CD4-positive, alpha-beta T cell (primary cell): ENCODE data around the gene SELENOF. TPM values are rescaled to one million over a fixed set of nuclear protein-coding genes. Genes with fewer than 3 reads are reported as not detected.
A peak's percentile ranks its signal among the peaks of the same experiment; 100 is the strongest.

Source experiments
- ATAC-seq: fragments of 200-7000 bp; cut with Tn5 transposase; one replicate; pipeline ENCODE4 v1.10.0; 2022; ENCODE audit warnings: mild to moderate bottlenecking; ENCODE audit not compliant: poor library complexity
- CTCF ChIA-PET: fragments of 350-600 bp; sonication (Branson Sonifier 250); formaldehyde crosslinking; loops from one replicate; lab custom pipeline; 2021; ENCODE audit warnings: antibody characterized with exemption, inconsistent platforms; lab: Charles Lee
- POLR2A ChIA-PET: fragments of 350-600 bp; sonication (Branson Sonifier 250); formaldehyde crosslinking; loops from one replicate; lab custom pipeline; 2021; ENCODE audit warnings: antibody characterized with exemption, inconsistent platforms; lab: Charles Lee
- DNase-seq, 14 experiments: peaks; one replicate each; pipeline ENCODE4 v3.0.0-alpha.2; 2013 to 2020; ENCODE audit warnings: mixed read lengths in 2 of 14
- H3K27ac ChIP-seq, 2 donors: one replicate each; pipeline versions ENCODE4 v1.5.1 to v1.7.0; 2013; ENCODE audit warnings: low read length in 2 of 2, low read depth in 1 of 2, mild to moderate bottlenecking in 1 of 2
- H3K27me3 ChIP-seq, 2 experiments: 1 replicate in 1 of 2; 2 replicates in 1 of 2; pipeline versions ENCODE4 v1.6.1 to v1.7.0; 2013; ENCODE audit warnings: low read length in 2 of 2, control low read depth in 1 of 2, mild to moderate bottlenecking in 1 of 2, moderate library complexity in 1 of 2; ENCODE audit not compliant: insufficient read depth in 2 of 2, control insufficient read depth in 1 of 2
- H3K36me3 ChIP-seq: one replicate; pipeline ENCODE4 v1.6.1; 2013; ENCODE audit warnings: low read length, control low read depth; ENCODE audit not compliant: insufficient read depth
- H3K4me1 ChIP-seq: one replicate; pipeline ENCODE4 v1.6.1; 2013; ENCODE audit warnings: low read length, control low read depth; ENCODE audit not compliant: insufficient read depth
- H3K4me3 ChIP-seq: one replicate; pipeline ENCODE4 v1.5.1; 2013; ENCODE audit warnings: mild to moderate bottlenecking, low read length, moderate library complexity
- H3K9me3 ChIP-seq, 2 experiments: 1 replicate in 1 of 2; 2 replicates in 1 of 2; pipeline versions ENCODE4 v1.6.1 to v1.7.0; 2013; ENCODE audit warnings: low read length in 2 of 2, mild to moderate bottlenecking in 2 of 2, control low read depth in 1 of 2, moderate library complexity in 1 of 2; ENCODE audit not compliant: control insufficient read depth in 1 of 2, insufficient read depth in 1 of 2
- H3K27ac Mint-ChIP-seq: one replicate; pipeline ENCODE4 v1.8.0; 2020; ENCODE audit warnings: mixed read lengths
- H3K27me3 Mint-ChIP-seq: one replicate; pipeline ENCODE4 v1.8.0; 2021; ENCODE audit warnings: mixed read lengths
- H3K36me3 Mint-ChIP-seq: one replicate; pipeline ENCODE4 v1.8.0; 2021; ENCODE audit warnings: low read depth, mixed read lengths
- H3K4me1 Mint-ChIP-seq: one replicate; pipeline ENCODE4 v1.8.0; 2021; ENCODE audit warnings: low read depth, mixed read lengths
- H3K4me3 Mint-ChIP-seq: one replicate; pipeline ENCODE4 v1.8.0; 2020; ENCODE audit warnings: mild to moderate bottlenecking, mixed read lengths
- H3K9me3 Mint-ChIP-seq: one replicate; pipeline ENCODE4 v1.8.0; 2020; ENCODE audit warnings: mixed read lengths
- CTCF ChIP-seq: fragments of 200-600 bp; IDR thresholded peaks from one replicate; pipeline ENCODE4 v1.8.0; 2022; ENCODE audit warnings: antibody characterized with exemption, mild to moderate bottlenecking
- intact Hi-C, 2 experiments: fragments of 100-400 bp; cut with DNase I in 1 of 2; cut with micrococcal nuclease in 1 of 2; formaldehyde crosslinking; loops; one replicate each; pipeline versions ENCODE4 v1.15.1 to v1.9.0; 2023 to 2025; cut with DNase I, micrococcal nuclease
- total RNA-seq, 174 experiments: library from RNA in 2 of 174; stranded (reverse) in 2 of 174; gene quantifications; one replicate each; pipeline ENCODE4 v1.2.3 and lab custom pipeline; 2021 to 2026

The SELENOF gene
- total RNA-seq, 2 experiments from 2014 or later = 74.1 to 74.9 TPM

GRCh38 chr1:86933562-86934377 lies 19.8 kb upstream of the SELENOF start:
- Mint-ChIP-seq H3K36me3 (no peaks in the 10 kb centered on the region), H3K27me3 (no peaks in the 10 kb centered on the region), H3K27ac (peak overlapping the region; percentile 2), H3K9me3 (no peaks in the 10 kb centered on the region), H3K4me3 (no peak overlapping the region), H3K4me1 (peaks cover 42% of the 10 kb centered on the region)
- Histone ChIP-seq H3K36me3 (no peaks in the 10 kb centered on the region), H3K4me3 (no peak overlapping the region), H3K9me3 (no peaks in the 10 kb centered on the region), H3K27me3 (no peaks in the 10 kb centered on the region), H3K4me1 (no peaks in the 10 kb centered on the region), H3K27ac (no peak overlapping the region)
- CTCF ChIA-PET = interaction anchor here (0.6 to 1.2 kb wide), 4 partner anchors 17 to 152 kb away, joined by 3 to 4 read pairs (median 3); no protein-coding TSS in a partner anchor
- POLR2A ChIA-PET = interaction anchor here (1.2 to 1.3 kb wide), 2 partner anchors 18 to 20 kb away, joined by 3 to 5 read pairs; partner anchors contain the start of genes HS2ST1 and SELENOF
- DNase-seq = peak in 2 of 14 experiments; percentile 15 to 29
- peak; percentile 70 for ATAC-seq
- intact Hi-C loops = no loop called here
- TF ChIP-seq CTCF = no peak

GRCh38 chr1:86933051-86933450 lies 19.1 kb upstream of the SELENOF start:
- CTCF ChIA-PET = no interaction called here
- DNase-seq = no peak
- H3K36me3 Mint-ChIP-seq = no peaks in the 10 kb centered on the region
- Histone ChIP-seq H3K27ac (no peak overlapping the region), H3K4me3 (no peak overlapping the region), H3K36me3 (no peaks in the 10 kb centered on the region), H3K9me3 (no peaks in the 10 kb centered on the region), H3K4me1 (no peaks in the 10 kb centered on the region), H3K27me3 (no peaks in the 10 kb centered on the region)
- H3K9me3 Mint-ChIP-seq = no peaks in the 10 kb centered on the region
- no peaks in the 10 kb centered on the region for H3K27me3 Mint-ChIP-seq
- peaks cover 40% of the 10 kb centered on the region for H3K4me1 Mint-ChIP-seq
- POLR2A ChIA-PET = interaction anchor here (1.2 to 1.3 kb wide), 2 partner anchors 17 to 19 kb away, joined by 3 to 5 read pairs; partner anchors contain the start of genes HS2ST1 and SELENOF
- no peak for TF ChIP-seq CTCF
- ATAC-seq = no peak
- H3K27ac Mint-ChIP-seq = peak overlapping the region; percentile 2
- intact Hi-C loops = no loop called here
- no peak overlapping the region for H3K4me3 Mint-ChIP-seq

GRCh38 chr1:86928819-86929218 lies 14.9 kb upstream of the SELENOF start:
- CTCF ChIA-PET = no interaction called here
- POLR2A ChIA-PET = interaction anchor here (0.7 kb wide), 1 partner anchor 551 kb away, joined by 3 read pairs; no protein-coding TSS in a partner anchor
- Histone ChIP-seq H3K27ac (no peak overlapping the region), H3K36me3 (no peaks in the 10 kb centered on the region), H3K4me1 (no peaks in the 10 kb centered on the region), H3K4me3 (no peak overlapping the region), H3K9me3 (peaks cover 8 to 11% of the 10 kb centered on the region in 2 experiments), H3K27me3 (no peaks in the 10 kb centered on the region)
- Mint-ChIP-seq H3K9me3 (peaks cover 10% of the 10 kb centered on the region), H3K27me3 (no peaks in the 10 kb centered on the region), H3K4me3 (no peak overlapping the region), H3K36me3 (peaks cover 21% of the 10 kb centered on the region), H3K27ac (no peak overlapping the region), H3K4me1 (peaks cover 59% of the 10 kb centered on the region)
- ATAC-seq (no peak), DNase-seq (no peak)
- intact Hi-C loops = no loop called here
- TF ChIP-seq CTCF = no peak
